Activated CD4-positive, CD25-positive, alpha-beta regulatory T cell treated with anti-CD3 and anti-CD28 coated beads, Interleukin-2, amount 50 U/mL, for 72 hours (primary cell): ENCODE results near the gene TTC38.

ENCODE experiments used
- DNase-seq: peaks from one replicate; pipeline ENCODE4 v3.0.0; 2021

TTC38 gene

GRCh38 chr22:46335201-46336118, 67.7 kb downstream of the TTC38 start, which contains the start of gene TRMU:
Gene TRMU, plus strand, starts transcription at chr22:46335714. Its CDS starts 51 bp downstream, at chr22:46335765.
- DNase-seq, result peak; percentile 85

DNA sequence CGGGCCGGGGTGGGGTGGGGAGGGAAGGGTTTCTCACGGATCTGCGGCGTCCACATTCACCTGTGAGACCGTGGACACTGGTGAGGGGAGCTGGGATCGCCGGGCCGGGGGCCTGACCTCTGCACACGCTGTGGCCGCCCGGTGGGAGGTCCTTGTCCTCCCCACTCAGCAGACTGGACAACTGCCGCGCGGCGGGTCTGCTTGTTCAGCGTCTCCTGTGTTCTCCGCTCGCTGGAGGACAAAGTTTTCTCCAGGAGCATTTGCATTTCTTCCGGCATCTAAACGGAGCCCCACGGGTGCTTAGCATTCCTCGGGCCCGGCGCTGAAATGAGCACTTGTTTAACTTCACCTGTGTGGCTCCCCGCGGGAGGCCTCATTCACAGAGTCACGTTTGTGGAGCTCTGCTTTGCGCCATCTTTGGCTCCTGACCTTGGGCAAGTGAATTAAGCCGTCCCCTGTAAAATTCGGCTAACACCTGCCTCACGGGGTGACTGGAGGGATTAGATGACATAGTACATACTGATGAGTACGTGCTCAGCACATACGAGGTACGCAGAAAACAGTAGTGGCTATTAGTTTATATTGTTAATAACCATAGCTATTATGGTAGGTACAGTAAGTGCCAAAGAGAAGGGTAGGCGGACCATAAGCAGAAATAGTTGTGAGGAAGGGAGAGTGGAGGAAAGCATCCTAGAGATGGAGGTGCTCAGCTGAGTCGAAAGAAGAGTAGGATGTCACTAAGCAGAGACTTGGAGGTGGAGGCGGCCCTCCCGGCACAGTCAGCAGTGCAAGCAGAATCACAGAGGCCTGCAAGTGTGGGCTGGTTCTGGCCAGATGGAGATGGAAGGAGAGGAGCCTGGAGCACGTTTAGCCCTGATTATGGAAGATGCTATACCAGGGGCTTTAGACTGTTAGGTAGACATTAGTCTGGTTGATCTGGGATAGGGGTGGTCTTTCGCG, 68.6 kb downstream of the TTC38 start:
- no peak for DNase-seq

- no peak for DNase-seq
Measured at GRCh38 chr22:46337870-46338269, 70.1 kb downstream of the TTC38 start.

DNA sequence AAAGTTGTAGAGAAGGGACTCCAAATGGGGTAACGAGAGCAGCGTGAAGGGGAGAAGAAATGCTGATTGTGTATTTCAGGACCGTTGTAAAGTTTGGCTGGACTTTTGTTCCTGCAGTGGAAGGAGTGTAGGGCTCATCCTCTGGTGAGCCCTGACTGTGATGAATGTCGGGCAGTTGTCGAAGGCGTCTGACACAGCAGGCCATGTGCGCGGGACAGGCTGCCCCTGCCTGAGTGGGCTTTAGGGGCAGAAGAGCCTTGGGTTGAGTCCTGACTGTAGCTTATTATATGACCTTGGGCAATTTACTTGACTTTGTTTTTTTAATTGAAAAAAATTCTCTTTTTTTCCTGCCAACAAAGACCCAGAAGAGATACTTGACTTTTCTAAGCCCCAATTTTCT, 70.8 kb downstream of the TTC38 start:
- no peak for DNase-seq

GRCh38 chr22:46339956-46340355, 72.1 kb downstream of the TTC38 start:
- no peak for DNase-seq

DNA sequence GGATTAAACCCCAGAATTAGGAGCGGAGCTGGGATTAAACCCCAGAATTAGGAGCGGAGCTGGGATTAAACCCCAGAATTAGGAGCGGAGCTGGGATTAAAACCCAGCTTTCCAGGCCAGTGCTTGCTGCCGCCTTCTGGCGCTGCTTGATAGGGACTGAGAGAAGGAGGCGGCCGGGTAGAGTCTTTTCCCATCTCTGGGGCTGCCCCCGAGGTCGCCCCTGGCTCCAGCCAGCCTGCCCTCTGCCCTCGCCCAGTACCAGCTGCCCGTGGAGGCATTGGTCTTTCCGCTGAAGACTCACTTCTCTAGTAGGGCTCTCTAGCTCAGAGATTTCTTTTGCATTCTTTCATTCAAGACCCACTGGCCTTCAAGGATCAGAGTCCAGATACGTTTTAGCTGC, 72.9 kb downstream of the TTC38 start:
- DNase-seq, result no peak
